Heart left ventricle (tissue), 16 donors: Measurements from ENCODE around the gene CHRM1. TPM values are rescaled to one million over a fixed set of nuclear protein-coding genes. Genes with fewer than 3 reads are reported as not detected.

Experiments used
- ATAC-seq, 4 donors: fragments of 200-7000 bp; cut with Tn5 transposase; one replicate each; pipeline ENCODE4 v1.9.1; 2020 to 2022; ENCODE audit warnings: moderate library complexity in 4 of 4, mild to moderate bottlenecking in 3 of 4, moderate number of reproducible peaks in 1 of 4
- DNase-seq, 5 donors: peaks; one replicate each; pipeline ENCODE4 v3.0.0-alpha.2; 2020
- H3K27ac ChIP-seq, 12 donors: fragments of 200-600 bp; sonication (generic) in 4 of 12; one replicate each; pipeline versions ENCODE4 v1.5.0 to v1.8.0; 2016 to 2022; ENCODE audit warnings: mild to moderate bottlenecking in 2 of 12
- H3K27me3 ChIP-seq, 9 donors: fragments of 200-600 bp; sonication (generic) in 2 of 9; one replicate each; pipeline versions ENCODE4 v1.5.1 to v1.8.0; 2016 to 2022; ENCODE audit warnings: mild to moderate bottlenecking in 3 of 9
- H3K36me3 ChIP-seq, 9 donors: fragments of 200-600 bp; sonication (generic) in 2 of 9; one replicate each; pipeline versions ENCODE4 v1.5.0 to v1.8.0; 2018 to 2022; ENCODE audit warnings: mild to moderate bottlenecking in 2 of 9
- H3K4me1 ChIP-seq, 12 donors: fragments of 200-600 bp; sonication (generic) in 4 of 12; one replicate each; pipeline versions ENCODE4 v1.5.0 to v1.8.0; 2016 to 2022; ENCODE audit warnings: mild to moderate bottlenecking in 3 of 12
- H3K4me3 ChIP-seq, 12 donors: fragments of 200-600 bp; sonication (generic) in 4 of 12; one replicate each; pipeline versions ENCODE4 v1.5.0 to v1.8.0; 2017 to 2022; ENCODE audit warnings: mild to moderate bottlenecking in 9 of 12, moderate library complexity in 4 of 12
- H3K9me3 ChIP-seq, 12 donors: fragments of 200-600 bp; sonication (generic) in 4 of 12; one replicate each; pipeline versions ENCODE4 v1.5.0 to v1.8.0; 2016 to 2022; ENCODE audit warnings: mild to moderate bottlenecking in 1 of 12
- CTCF ChIP-seq, 12 donors: fragments of 200-600 bp; sonication (generic) in 4 of 12; IDR thresholded peaks; one replicate each; pipeline versions ENCODE4 v1.5.0 to v1.8.0; 2018 to 2022; ENCODE audit warnings: antibody characterized with exemption in 12 of 12, mild to moderate bottlenecking in 5 of 12
- POLR2A ChIP-seq, 2 donors: fragments of 450-650 bp; IDR thresholded peaks; one replicate each; pipeline ENCODE4 v1.6.1; 2017; ENCODE audit warnings: antibody characterized with exemption in 2 of 2, mild to moderate bottlenecking in 2 of 2, moderate library complexity in 2 of 2
- WGBS, 4 donors: extraction: QIAGEN DNeasy Blood & Tissue Kit in 2 of 4; methylation state at CpG; one replicate each; pipeline versions ENCODE4 v1.1.5 to v1.1.7; 2013 to 2018; 5-methylcytosine and 5-hydroxymethylcytosine counted together
- intact Hi-C, 10 donors: fragments of 100-400 bp; cut with DNase I; formaldehyde crosslinking; loops; one replicate each; pipeline versions ENCODE4 v1.11.1 to v1.14.2; 2022
- polyA plus RNA-seq, 2 donors: library from polyadenylated mRNA; stranded (reverse); fragments of 200-250 nt; gene quantifications; one replicate each; pipeline ENCODE4 v1.2.3, GENCODE V29; 2013
- total RNA-seq, 9 donors: library from RNA; depleted of rRNA in 2 of 9; stranded (reverse); fragments of >200 nt in 2 of 9; fragmentation: NEBNext Ultra II Directional in 3 of 9; extraction: Animal tissue kit (Norgen Biotek cat#: 25700) in 3 of 9; gene quantifications; one replicate each; pipeline versions ENCODE4 v1.1.0 to v1.2.4, GENCODE V29; 2016 to 2023
- donor health status: ischemic (EF 13 %, LVEDD 7.1; RV severe dilation, severe dysfunction).
- donor health status: healthy with polysubstance abuse.
- donor health status: DM: no; HTN: yes; CAD: no.
- donor health status: DM: no; HTN: no; CAD: no.
- donor health status: ischemic (EF 25% LVEDD 6.9; RV normal size, moderate dysfunction).
- donor health status: ischemic (EF 25% LVEDD 5.7; RV mildly dilated, moderate dysfunction).
- donor health status: healthy.
- donor health status: DM: yes; HTN: yes; CAD: no.
- donor health status: ischemic (EF 35%, LVEDD 5.7; RV mildly dilated, moderate dysfunction).
- donor health status: nonischemic (EF 11% LVEDD 7.7; RV severe dilation, severe dysfunction).
- donor health status: DM: yes; HTN: yes; CAD: no.
- donor health status: PGD.
- donor health status: ischemic (EF 29% LVEDD 5.4; RV normal size, mild dysfunction).
- donor health status: nonischemic (EF 23%, LVEDD 6.1; RV moderate dilation, normal function).

CHRM1 gene
- total and polyA plus RNA-seq, 11 donors = 0.08 to 0.31 TPM; not detected in 9

- ATAC-seq (no peak), DNase-seq (no peak)
- peaks cover 13 to 64% (median 40%) of the 10 kb centered on the region in 12 donors for H3K4me1 ChIP-seq
- no peaks in the 10 kb centered on the region for H3K9me3 ChIP-seq
- H3K36me3 ChIP-seq = peaks cover 4 to 65% (median 62%) of the 10 kb centered on the region in 9 donors
- 70 to 81% (median 74%) methylated on average over 3 of the region's 3 CpGs for WGBS, 4 donors
- TF ChIP-seq CTCF (IDR thresholded peaks at IDR 0.05) (no peak), POLR2A (IDR thresholded peaks at IDR 0.05) (no peak)
- intact Hi-C loops = loop anchor here in 1 of 10 donors (5.0 kb wide), 1 partner anchor 96 kb away; the partner anchor contains the start of gene TMEM179B
- H3K27me3 ChIP-seq = no peaks in the 10 kb centered on the region
- H3K4me3 ChIP-seq = peak overlapping the region in 3 of 12 donors; percentile 3 to 99 (median 99)
- H3K27ac ChIP-seq = peak overlapping the region in 4 of 12 donors; percentile 95 to 100 (median 99)
Observed at GRCh38 chr11:62883673-62884072, 37.5 kb downstream of the CHRM1 start.

- DNase-seq (no peak), ATAC-seq (no peak)
- Histone ChIP-seq H3K9me3 (no peaks in the 10 kb centered on the region), H3K4me3 (peak overlapping the region in 10 of 12 donors; percentile 80 to 100 (median 98)), H3K36me3 (peaks cover 0 to 58% (median 55%) of the 10 kb centered on the region in 9 donors), H3K27ac (peak overlapping the region in 9 of 12 donors; percentile 31 to 100 (median 99)), H3K4me1 (peaks cover 13 to 60% (median 40%) of the 10 kb centered on the region in 12 donors), H3K27me3 (no peaks in the 10 kb centered on the region)
- no peak for TF ChIP-seq POLR2A (IDR thresholded peaks at IDR 0.05)
- no peak for TF ChIP-seq CTCF (IDR thresholded peaks at IDR 0.05)
- intact Hi-C loops = loop anchor here in 1 of 10 donors (5.0 kb wide), 1 partner anchor 96 kb away; the partner anchor contains the start of gene TMEM179B
- 66 to 77% (median 70%) methylated on average over 5 of the region's 5 CpGs for WGBS, 4 donors
Observed at GRCh38 chr11:62882788-62883501, 38.2 kb downstream of the CHRM1 start.

GRCh38 chr11:62882431-62882749 lies 38.8 kb downstream of the CHRM1 start:
- Histone ChIP-seq H3K27ac (peak overlapping the region in 9 of 12 donors; percentile 95 to 100 (median 99)), H3K9me3 (no peaks in the 10 kb centered on the region), H3K36me3 (peaks cover 0 to 53% (median 50%) of the 10 kb centered on the region in 9 donors), H3K4me3 (peak overlapping the region; percentile 80 to 100 (median 96)), H3K27me3 (no peaks in the 10 kb centered on the region), H3K4me1 (peaks cover 13 to 60% (median 40%) of the 10 kb centered on the region in 12 donors)
- WGBS, 4 donors = 25 to 38% (median 34%) methylated on average over 6 of the region's 6 CpGs
- intact Hi-C loops = loop anchor here in 1 of 10 donors (5.0 kb wide), 1 partner anchor 95 kb away; the partner anchor contains the start of gene TMEM179B
- no peak for ATAC-seq
- DNase-seq = no peak
- TF ChIP-seq POLR2A (IDR thresholded peaks at IDR 0.05) = no peak
- no peak for TF ChIP-seq CTCF (IDR thresholded peaks at IDR 0.05)
